Ishikawa (cell line): ENCODE results near the gene PDYN.

ENCODE experiments used
- CEBPB ChIP-seq: IDR thresholded peaks from 2 replicates; pipeline ENCODE4 v1.6.1; 2012
- CREB1 ChIP-seq: IDR thresholded peaks from 2 replicates; pipeline ENCODE4 v1.6.1; 2012; ENCODE audit warnings: low read depth
- EGR1 ChIP-seq: IDR thresholded peaks from 2 replicates; pipeline ENCODE4 v1.6.1; 2012
- EP300 ChIP-seq: IDR thresholded peaks from 2 replicates; pipeline ENCODE4 v1.6.1; 2012; ENCODE audit warnings: borderline replicate concordance
- FOXM1 ChIP-seq: IDR thresholded peaks from 2 replicates; pipeline ENCODE4 v1.6.1; 2012; ENCODE audit warnings: low read depth, borderline replicate concordance
- NFIC ChIP-seq: IDR thresholded peaks from 2 replicates; pipeline ENCODE4 v1.6.1; 2012
- RAD21 ChIP-seq: IDR thresholded peaks from 2 replicates; pipeline ENCODE4 v1.6.1; 2012; ENCODE audit warnings: low read depth
- REST ChIP-seq: IDR thresholded peaks from 2 replicates; pipeline ENCODE4 v1.6.1; 2012; ENCODE audit warnings: low read depth, mild to moderate bottlenecking
- TAF1 ChIP-seq: IDR thresholded peaks from 2 replicates; pipeline ENCODE4 v1.6.1; 2012; ENCODE audit warnings: low read depth, mild to moderate bottlenecking
- TCF12 ChIP-seq: IDR thresholded peaks from 2 replicates; pipeline ENCODE4 v1.6.1; 2012; ENCODE audit warnings: low read depth
- TEAD4 ChIP-seq: IDR thresholded peaks from 2 replicates; pipeline ENCODE4 v1.6.1; 2012
- YY1 ChIP-seq: IDR thresholded peaks from 2 replicates; pipeline ENCODE4 v1.6.1; 2012; ENCODE audit warnings: low read depth
- ZBTB7A ChIP-seq: IDR thresholded peaks from 2 replicates; pipeline ENCODE4 v1.6.1; 2012; ENCODE audit warnings: low read depth
- TF ChIP-seq, protein P1 (sequence below): IDR thresholded peaks from 2 replicates; pipeline ENCODE4 v1.6.1; 2012
- TF ChIP-seq, protein P2 (sequence below): IDR thresholded peaks from 2 replicates; pipeline ENCODE4 v1.6.1; 2012

The PDYN gene

GRCh38 chr20:1964659-1965405 lies 29.0 kb downstream of the PDYN start:
- no peak for TF ChIP-seq CREB1
- TF ChIP-seq, protein P1, sequence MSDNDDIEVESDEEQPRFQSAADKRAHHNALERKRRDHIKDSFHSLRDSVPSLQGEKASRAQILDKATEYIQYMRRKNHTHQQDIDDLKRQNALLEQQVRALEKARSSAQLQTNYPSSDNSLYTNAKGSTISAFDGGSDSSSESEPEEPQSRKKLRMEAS = no peak
- no peak for TF ChIP-seq YY1
- TF ChIP-seq TAF1 = no peak
- TF ChIP-seq EGR1 = no peak
- TF ChIP-seq REST = no peak
- TF ChIP-seq FOXM1 = no peak
- TF ChIP-seq TEAD4 = no peak
- TF ChIP-seq CEBPB = no peak
- TF ChIP-seq RAD21 = no peak

DNA sequence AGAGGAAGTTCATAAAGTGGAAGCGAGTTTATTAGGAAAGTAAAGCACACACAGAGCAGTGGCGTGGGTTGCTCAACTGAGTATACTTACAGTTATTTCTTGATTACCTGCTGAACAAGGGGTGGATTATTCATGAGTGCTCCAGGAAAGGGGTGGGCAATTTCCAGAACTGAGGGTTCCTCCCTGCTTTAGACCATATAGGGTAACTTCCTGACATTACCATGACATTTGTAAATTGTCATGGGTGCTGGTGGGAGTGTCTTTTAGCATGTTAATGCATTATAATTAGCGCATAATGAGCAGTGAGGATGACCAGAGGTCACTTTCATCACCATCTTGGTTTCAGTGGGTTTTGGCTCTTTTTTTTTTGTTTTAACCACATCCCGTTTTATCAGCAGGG lies 29.8 kb downstream of the PDYN start:
- no peak for TF ChIP-seq EP300
- no peak for TF ChIP-seq ZBTB7A
- TF ChIP-seq EGR1 = no peak
- no peak for TF ChIP-seq TCF12
- no peak for TF ChIP-seq RAD21

- TF ChIP-seq CREB1 (no peak), EP300 (no peak), EGR1 (no peak), FOXM1 (no peak), REST (no peak), TCF12 (no peak), TEAD4 (no peak), NFIC (no peak), YY1 (no peak), RAD21 (no peak), ZBTB7A (no peak), CEBPB (no peak)
- TF ChIP-seq, protein P2, sequence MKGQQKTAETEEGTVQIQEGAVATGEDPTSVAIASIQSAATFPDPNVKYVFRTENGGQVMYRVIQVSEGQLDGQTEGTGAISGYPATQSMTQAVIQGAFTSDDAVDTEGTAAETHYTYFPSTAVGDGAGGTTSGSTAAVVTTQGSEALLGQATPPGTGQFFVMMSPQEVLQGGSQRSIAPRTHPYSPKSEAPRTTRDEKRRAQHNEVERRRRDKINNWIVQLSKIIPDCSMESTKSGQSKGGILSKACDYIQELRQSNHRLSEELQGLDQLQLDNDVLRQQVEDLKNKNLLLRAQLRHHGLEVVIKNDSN = no peak
- TF ChIP-seq, protein P1 = no peak
Observed at GRCh38 chr20:1961374-1961773, 32.5 kb downstream of the PDYN start.

- TF ChIP-seq YY1 = no peak
- no peak for TF ChIP-seq EGR1
- TF ChIP-seq, protein P2 = no peak
- no peak for TF ChIP-seq RAD21
- TF ChIP-seq FOXM1 = no peak
- no peak for TF ChIP-seq REST
- TF ChIP-seq TAF1 = no peak
- no peak for TF ChIP-seq EP300
- TF ChIP-seq TCF12 = no peak
- TF ChIP-seq NFIC = no peak
Observed at GRCh38 chr20:1959156-1959555, 34.7 kb downstream of the PDYN start.

DNA sequence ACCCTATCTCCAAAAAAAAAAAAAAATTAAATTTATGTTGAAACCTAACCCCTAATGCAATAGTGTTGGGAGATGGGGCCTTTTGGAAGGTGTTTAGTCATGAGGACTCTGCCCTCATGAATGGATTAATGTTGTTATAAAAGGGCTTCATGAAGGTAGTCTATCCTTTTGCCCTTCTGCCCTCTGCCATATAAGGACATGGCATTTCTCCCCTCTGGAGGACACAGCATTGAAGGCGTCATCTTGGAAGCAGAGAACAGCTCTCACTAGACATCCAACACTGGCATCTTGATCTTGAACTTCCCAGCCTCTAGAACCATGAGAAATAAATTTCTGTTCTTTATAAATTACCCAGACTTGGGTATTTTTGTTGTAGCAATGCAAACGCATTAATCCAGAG lies 35.4 kb downstream of the PDYN start:
- TF ChIP-seq NFIC = no peak
- no peak for TF ChIP-seq YY1
- TF ChIP-seq, protein P1 = no peak
- no peak for TF ChIP-seq RAD21
- no peak for TF ChIP-seq EP300
- TF ChIP-seq CREB1 = no peak
- TF ChIP-seq, protein P2 = no peak
- no peak for TF ChIP-seq TCF12
- no peak for TF ChIP-seq TEAD4
- no peak for TF ChIP-seq EGR1
